Epithelial cell of esophagus (primary cell): Measurements from ENCODE around the gene NINL.

Experiments
- DNase-seq: peaks from one replicate; pipeline ENCODE4 v3.0.0; 2010; ENCODE audit warnings: low read depth
- H3K4me3 ChIP-seq: 2 replicates; pipeline ENCODE4 v1.5.1; 2011; ENCODE audit warnings: mild to moderate bottlenecking, low read length, control low read depth
- CTCF ChIP-seq: IDR thresholded peaks from 2 replicates; pipeline ENCODE4 v1.5.1; 2011; ENCODE audit warnings: low read depth, mild to moderate bottlenecking, low read length, control low read depth, inconsistent platforms; ENCODE audit not compliant: insufficient read depth; ENCODE audit errors: missing control alignments

NINL gene

GRCh38 chr20:25469558-25469957, 115.8 kb downstream of the NINL start:
- TF ChIP-seq CTCF: no peak
- no peak for DNase-seq
- no peak overlapping the region for H3K4me3 ChIP-seq

- H3K4me3 ChIP-seq: no peak overlapping the region
- DNase-seq: no peak
- no peak for TF ChIP-seq CTCF
Measured at GRCh38 chr20:25468126-25469075, 116.9 kb downstream of the NINL start.

- TF ChIP-seq CTCF: no peak
- no peak overlapping the region for H3K4me3 ChIP-seq
- DNase-seq: no peak
Measured at GRCh38 chr20:25467441-25467840, 117.9 kb downstream of the NINL start.

- no peak for TF ChIP-seq CTCF
- no peak for DNase-seq
Measured at GRCh38 chr20:25466846-25467245, 118.5 kb downstream of the NINL start.

GRCh38 chr20:25465243-25466135, 119.8 kb downstream of the NINL start:
- no peak for DNase-seq
- no peak for TF ChIP-seq CTCF
- no peak overlapping the region for H3K4me3 ChIP-seq

More at GRCh38 chr20:25466846-25467245, 118.5 kb downstream of the NINL start:
- H3K4me3 ChIP-seq: no peak overlapping the region

GRCh38 chr20:25464501-25465242, 120.7 kb downstream of the NINL start:
- no peak for TF ChIP-seq CTCF
- DNase-seq: no peak
- no peak overlapping the region for H3K4me3 ChIP-seq
